CD4-positive, CD25-positive, alpha-beta regulatory T cell (primary cell): ENCODE measurements around the gene MGAT5. TPM values are rescaled to one million over a fixed set of nuclear protein-coding genes. Genes with fewer than 3 reads are reported as not detected.

Experiments used
- ATAC-seq, 2 donors: fragments of 150-1000 bp; cut with Tn5 transposase; one replicate each; pipeline ENCODE4 v1.10.0; 2021; ENCODE audit warnings: low read depth in 2 of 2, moderate number of reproducible peaks in 2 of 2, moderate library complexity in 1 of 2
- DNase-seq, 3 donors: peaks; one replicate each; pipeline versions ENCODE4 v3.0.0 to v3.0.0-alpha.2; 2012 to 2022; ENCODE audit warnings: mixed read lengths in 1 of 3
- H3K27ac ChIP-seq: one replicate; pipeline ENCODE4 v1.7.0; 2013; ENCODE audit warnings: mild to moderate bottlenecking, low read length; ENCODE audit not compliant: insufficient read depth, poor library complexity, severe bottlenecking
- H3K27me3 ChIP-seq: one replicate; pipeline ENCODE4 v1.7.0; 2013; ENCODE audit warnings: low read length; ENCODE audit not compliant: control insufficient read depth, insufficient read depth
- H3K36me3 ChIP-seq: one replicate; pipeline ENCODE4 v1.7.0; 2013; ENCODE audit warnings: mild to moderate bottlenecking, low read length, moderate library complexity; ENCODE audit not compliant: control insufficient read depth, insufficient read depth
- H3K4me1 ChIP-seq: 2 replicates; pipeline ENCODE4 v1.7.0; 2013; ENCODE audit warnings: mild to moderate bottlenecking, low read length; ENCODE audit not compliant: insufficient read depth, control insufficient read depth, poor library complexity, severe bottlenecking
- H3K4me3 ChIP-seq: one replicate; pipeline ENCODE4 v1.7.0; 2013; ENCODE audit warnings: low read depth, mild to moderate bottlenecking, low read length, moderate library complexity
- H3K9me3 ChIP-seq, 2 experiments: 1 replicate in 1 of 2; 2 replicates in 1 of 2; pipeline ENCODE4 v1.7.0; 2013; ENCODE audit warnings: low read length in 2 of 2, mild to moderate bottlenecking in 1 of 2, moderate library complexity in 1 of 2; ENCODE audit not compliant: control insufficient read depth in 2 of 2
- H3K27ac Mint-ChIP-seq, 3 donors: one replicate each; pipeline ENCODE4 v1.8.0; 2020 to 2022; ENCODE audit warnings: mild to moderate bottlenecking in 3 of 3, mixed read lengths in 3 of 3, moderate library complexity in 2 of 3
- H3K27me3 Mint-ChIP-seq: one replicate; pipeline ENCODE4 v1.8.0; 2022; ENCODE audit warnings: mild to moderate bottlenecking, mixed read lengths
- H3K36me3 Mint-ChIP-seq: one replicate; pipeline ENCODE4 v1.8.0; 2020; ENCODE audit warnings: mixed read lengths
- H3K4me1 Mint-ChIP-seq, 4 donors: one replicate each; pipeline ENCODE4 v1.8.0; 2020 to 2022; ENCODE audit warnings: mixed read lengths in 4 of 4, mild to moderate bottlenecking in 1 of 4
- H3K4me3 Mint-ChIP-seq, 4 donors: one replicate each; pipeline ENCODE4 v1.8.0; 2020 to 2022; ENCODE audit warnings: mild to moderate bottlenecking in 4 of 4, mixed read lengths in 4 of 4, moderate library complexity in 3 of 4
- H3K9me3 Mint-ChIP-seq, 7 donors: one replicate each; pipeline ENCODE4 v1.8.0; 2020 to 2022; ENCODE audit warnings: mixed read lengths in 7 of 7, mild to moderate bottlenecking in 3 of 7, moderate library complexity in 2 of 7
- polyA plus RNA-seq, 4 donors: library from polyadenylated mRNA; unstranded; fragments of 300-500 nt; fragmentation: Illumina TruSeq; gene quantifications; one replicate each; pipeline ENCODE4 v1.2.3, GENCODE V29; 2021
- total RNA-seq: library from RNA; stranded (reverse); gene quantifications from one replicate; pipeline ENCODE4 v1.2.3, GENCODE V29; 2022

MGAT5 gene
- total and polyA plus RNA-seq, 5 donors from 2014 or later, result 3.6 to 68.8 (median 6.9) TPM

- Mint-ChIP-seq H3K9me3 (peaks cover 0 to 10% (median 2%) of the 10 kb centered on the region in 7 donors), H3K27me3 (no peaks in the 10 kb centered on the region), H3K27ac (no peak overlapping the region), H3K36me3 (peaks cover 40% of the 10 kb centered on the region), H3K4me3 (no peak overlapping the region), H3K4me1 (peaks cover 6 to 15% (median 10%) of the 10 kb centered on the region in 4 donors)
- H3K27ac ChIP-seq, result no peak overlapping the region
- H3K27me3 ChIP-seq, result no peaks in the 10 kb centered on the region
- H3K4me3 ChIP-seq, result no peak overlapping the region
- DNase-seq (no peak), ATAC-seq (no peak)
- H3K4me1 ChIP-seq, result no peaks in the 10 kb centered on the region
- H3K9me3 ChIP-seq, result peaks cover 0 to 2% of the 10 kb centered on the region in 2 experiments
- H3K36me3 ChIP-seq, result peaks cover 5% of the 10 kb centered on the region
These were observed 77.2 kb downstream of the MGAT5 start for GRCh38 chr2:134331081-134331480.

DNA sequence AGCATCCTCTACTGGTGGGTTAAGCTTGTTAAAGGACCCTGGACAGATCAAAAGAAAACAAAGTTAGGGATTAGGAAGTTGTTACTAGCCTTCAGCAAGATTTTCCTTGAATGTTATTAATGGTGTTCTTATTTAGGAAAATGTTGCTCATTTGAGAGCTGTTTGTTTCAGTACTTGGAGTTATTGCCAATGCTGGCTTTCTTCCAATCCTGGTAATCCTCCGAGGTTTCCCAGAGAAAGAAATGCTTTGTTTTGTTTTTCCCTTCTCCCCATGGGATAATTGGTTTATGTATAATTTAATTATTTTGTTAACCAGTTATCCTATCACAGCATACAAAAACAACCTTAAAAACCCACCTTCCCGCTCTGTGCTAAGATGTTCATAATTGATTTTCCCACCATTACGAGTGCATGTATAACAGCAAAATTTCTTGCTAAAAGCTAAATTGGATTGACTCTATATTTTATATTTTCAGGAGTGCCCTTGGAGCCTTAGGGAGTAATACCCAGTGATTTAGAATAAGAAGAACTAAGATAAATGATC is 79.8 kb downstream of the MGAT5 start:
- no peak overlapping the region for H3K27ac ChIP-seq
- no peaks in the 10 kb centered on the region for H3K27me3 ChIP-seq
- Mint-ChIP-seq H3K27ac (no peak overlapping the region), H3K27me3 (no peaks in the 10 kb centered on the region), H3K9me3 (peaks cover 0 to 10% (median 0%) of the 10 kb centered on the region in 7 donors), H3K4me1 (peaks cover 5 to 17% (median 8%) of the 10 kb centered on the region in 4 donors), H3K36me3 (peaks cover 45% of the 10 kb centered on the region), H3K4me3 (no peak overlapping the region)
- ATAC-seq (no peak), DNase-seq (no peak)
- H3K9me3 ChIP-seq, result peaks cover 0 to 2% of the 10 kb centered on the region in 2 experiments
- no peak overlapping the region for H3K4me3 ChIP-seq
- peaks cover 22% of the 10 kb centered on the region for H3K36me3 ChIP-seq
- no peaks in the 10 kb centered on the region for H3K4me1 ChIP-seq

DNA sequence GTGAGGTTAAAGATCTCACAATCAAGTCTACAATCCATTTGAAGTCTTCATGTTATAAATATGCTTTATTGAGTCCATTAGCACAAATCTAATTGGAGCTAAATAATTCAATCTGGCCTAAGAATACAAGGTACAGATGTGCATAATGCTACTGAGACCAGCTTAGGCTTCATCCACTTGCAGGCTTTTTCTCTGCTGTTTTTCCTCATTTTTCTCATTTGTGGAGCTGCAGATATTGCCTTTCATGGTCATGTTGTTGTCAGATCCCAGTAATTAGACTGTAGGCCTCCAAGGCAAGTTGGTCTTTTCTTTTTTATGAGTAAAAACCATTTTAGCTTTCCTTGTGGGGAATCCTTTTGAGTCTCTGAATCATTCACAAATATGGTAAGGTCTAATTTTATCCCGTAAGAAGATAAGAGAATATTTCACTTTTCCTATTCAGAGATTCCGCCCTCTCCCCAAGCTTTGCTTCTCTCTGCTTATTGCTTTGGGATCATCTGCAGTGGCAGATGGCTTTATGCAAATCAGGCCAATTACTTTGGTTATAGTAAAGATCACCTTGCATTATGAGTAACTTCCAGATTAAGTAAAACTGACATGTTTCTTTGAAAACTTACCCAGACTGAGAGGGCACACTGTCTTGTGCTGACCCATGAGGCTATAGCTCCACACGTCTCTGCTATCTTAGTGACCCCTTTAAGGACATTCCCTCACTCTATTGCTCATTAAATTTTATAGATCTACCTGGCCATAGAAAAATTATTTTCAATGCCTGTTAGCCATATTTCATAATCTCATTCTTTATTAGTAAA is 80.9 kb downstream of the MGAT5 start:
- no peak overlapping the region for H3K27ac ChIP-seq
- H3K36me3 ChIP-seq, result peaks cover 27% of the 10 kb centered on the region
- H3K4me3 Mint-ChIP-seq, result no peak overlapping the region
- no peaks in the 10 kb centered on the region for H3K27me3 Mint-ChIP-seq
- ATAC-seq (no peak), DNase-seq (no peak)
- H3K4me3 ChIP-seq, result no peak overlapping the region
- H3K27me3 ChIP-seq, result no peaks in the 10 kb centered on the region
- peaks cover 50% of the 10 kb centered on the region for H3K36me3 Mint-ChIP-seq
- H3K4me1 ChIP-seq, result no peaks in the 10 kb centered on the region
- peaks cover 5 to 24% (median 8%) of the 10 kb centered on the region in 4 donors for H3K4me1 Mint-ChIP-seq
- no peak overlapping the region for H3K27ac Mint-ChIP-seq
- peaks cover 0 to 10% (median under 1%) of the 10 kb centered on the region in 7 donors for H3K9me3 Mint-ChIP-seq
- peaks cover 0 to 2% of the 10 kb centered on the region in 2 experiments for H3K9me3 ChIP-seq

DNA sequence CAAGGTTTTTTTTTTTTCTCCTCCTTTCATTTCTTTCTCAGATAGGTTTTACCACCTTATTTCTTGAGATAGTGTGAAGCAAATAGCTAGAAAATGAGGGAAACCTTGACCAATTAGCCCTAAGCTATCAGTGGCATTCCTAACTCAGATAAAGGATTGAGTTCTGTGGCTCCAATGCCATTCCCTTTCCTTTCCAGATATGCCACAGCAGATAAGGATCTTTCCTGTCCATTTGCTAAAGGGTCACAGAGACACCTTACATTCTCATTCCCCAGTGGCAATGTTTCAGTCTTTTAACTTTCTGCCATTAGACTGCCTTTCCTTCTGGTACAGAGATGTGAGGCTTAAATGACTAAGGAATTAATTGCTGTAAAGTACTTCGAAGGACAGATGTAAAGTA is 81.7 kb downstream of the MGAT5 start:
- Mint-ChIP-seq H3K27ac (no peak overlapping the region), H3K36me3 (peaks cover 46% of the 10 kb centered on the region)
- H3K27ac ChIP-seq, result no peak overlapping the region

DNA sequence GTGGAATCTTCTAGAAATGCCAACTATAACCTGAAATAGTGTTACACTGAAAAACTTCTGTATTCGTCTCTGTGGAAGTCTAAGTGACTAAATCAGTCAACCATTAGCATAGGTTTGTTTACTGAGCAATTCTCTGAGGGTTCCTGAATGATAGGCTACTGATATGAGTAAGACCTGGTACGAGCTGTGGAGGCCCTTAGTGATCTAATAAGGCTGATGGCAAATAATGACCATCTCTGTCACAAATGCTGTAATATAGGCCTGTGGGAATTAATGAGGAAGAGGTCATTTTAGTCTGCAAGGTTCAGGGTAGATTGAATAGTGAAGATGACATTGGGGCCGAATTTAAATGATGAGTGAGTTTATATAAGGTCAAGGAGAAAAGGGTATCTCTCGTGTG is 82.5 kb downstream of the MGAT5 start:
- Mint-ChIP-seq H3K9me3 (peaks cover 0 to 5% (median 1%) of the 10 kb centered on the region in 7 donors), H3K36me3 (peaks cover 46% of the 10 kb centered on the region), H3K27ac (peak overlapping the region in 1 of 3 donors; percentile 13), H3K27me3 (no peaks in the 10 kb centered on the region), H3K4me3 (no peak overlapping the region), H3K4me1 (peaks cover 5 to 24% (median 9%) of the 10 kb centered on the region in 4 donors)
- H3K27ac ChIP-seq, result no peak overlapping the region
- H3K27me3 ChIP-seq, result no peaks in the 10 kb centered on the region
- DNase-seq (no peak), ATAC-seq (no peak)
- H3K4me3 ChIP-seq, result no peak overlapping the region
- H3K9me3 ChIP-seq, result peaks cover 0 to under 1% of the 10 kb centered on the region in 2 experiments
- peaks cover 25% of the 10 kb centered on the region for H3K36me3 ChIP-seq
- H3K4me1 ChIP-seq, result no peaks in the 10 kb centered on the region

More for the DNA sequence above, 81.7 kb downstream of the MGAT5 start:
- H3K4me1 ChIP-seq, result no peaks in the 10 kb centered on the region
- no peaks in the 10 kb centered on the region for H3K27me3 Mint-ChIP-seq
- H3K9me3 ChIP-seq, result peaks cover 0 to 2% of the 10 kb centered on the region in 2 experiments
- no peak overlapping the region for H3K4me3 ChIP-seq
- peaks cover 0 to 10% (median 1%) of the 10 kb centered on the region in 7 donors for H3K9me3 Mint-ChIP-seq
- no peak overlapping the region for H3K4me3 Mint-ChIP-seq
- no peaks in the 10 kb centered on the region for H3K27me3 ChIP-seq
- H3K36me3 ChIP-seq, result peaks cover 25% of the 10 kb centered on the region
- DNase-seq, result no peak
- no peak for ATAC-seq
- H3K4me1 Mint-ChIP-seq, result peaks cover 5 to 24% (median 8%) of the 10 kb centered on the region in 4 donors

- Histone ChIP-seq H3K27me3 (no peaks in the 10 kb centered on the region), H3K9me3 (no peaks in the 10 kb centered on the region), H3K36me3 (peaks cover 31% of the 10 kb centered on the region), H3K4me1 (no peaks in the 10 kb centered on the region), H3K4me3 (no peak overlapping the region), H3K27ac (no peak overlapping the region)
- ATAC-seq (no peak), DNase-seq (no peak)
- Mint-ChIP-seq H3K36me3 (peaks cover 45% of the 10 kb centered on the region), H3K27me3 (no peaks in the 10 kb centered on the region), H3K27ac (peak overlapping the region in 1 of 3 donors; percentile 13), H3K4me3 (no peak overlapping the region), H3K9me3 (peaks cover 0 to 1% (median 0%) of the 10 kb centered on the region in 7 donors), H3K4me1 (peaks cover 5 to 24% (median 9%) of the 10 kb centered on the region in 4 donors)
These were observed 83.0 kb downstream of the MGAT5 start for GRCh38 chr2:134336921-134337320.

DNA sequence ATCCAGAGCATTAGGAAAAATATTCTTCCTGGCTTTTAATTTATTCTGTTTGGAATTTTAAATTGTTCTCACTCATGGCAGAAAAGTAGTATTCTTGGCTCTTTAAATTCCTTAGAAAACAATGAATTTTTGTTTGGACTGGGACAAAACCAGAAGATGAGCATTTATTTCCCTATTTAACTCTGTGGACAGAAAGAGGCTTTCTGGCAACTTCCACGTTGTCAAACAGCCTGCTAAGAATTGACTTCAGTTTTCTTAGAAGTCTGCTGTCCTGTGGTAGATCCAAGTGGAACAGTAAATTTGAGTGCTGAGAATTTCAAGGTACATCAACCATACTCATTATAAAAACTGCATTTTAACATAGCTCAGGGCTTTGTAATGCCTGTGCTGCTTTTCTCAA is 83.8 kb downstream of the MGAT5 start:
- Mint-ChIP-seq H3K9me3 (peaks cover 0 to 1% (median 0%) of the 10 kb centered on the region in 7 donors), H3K27ac (no peak overlapping the region), H3K4me3 (no peak overlapping the region), H3K4me1 (peaks cover 5 to 24% (median 9%) of the 10 kb centered on the region in 4 donors), H3K36me3 (peaks cover 49% of the 10 kb centered on the region), H3K27me3 (no peaks in the 10 kb centered on the region)
- ATAC-seq (no peak), DNase-seq (no peak)
- H3K27ac ChIP-seq, result no peak overlapping the region
- H3K4me1 ChIP-seq, result no peaks in the 10 kb centered on the region
- H3K27me3 ChIP-seq, result no peaks in the 10 kb centered on the region
- H3K9me3 ChIP-seq, result no peaks in the 10 kb centered on the region
- H3K4me3 ChIP-seq, result no peak overlapping the region
- H3K36me3 ChIP-seq, result peaks cover 36% of the 10 kb centered on the region
